Measurements from ENCODE around the gene KRTAP4-12.
"Not testable (repeated sequence)": the region's sequence is repeated elsewhere in the genome, so short reads cannot be mapped to it uniquely, and the experiment has no call there.

DNA sequence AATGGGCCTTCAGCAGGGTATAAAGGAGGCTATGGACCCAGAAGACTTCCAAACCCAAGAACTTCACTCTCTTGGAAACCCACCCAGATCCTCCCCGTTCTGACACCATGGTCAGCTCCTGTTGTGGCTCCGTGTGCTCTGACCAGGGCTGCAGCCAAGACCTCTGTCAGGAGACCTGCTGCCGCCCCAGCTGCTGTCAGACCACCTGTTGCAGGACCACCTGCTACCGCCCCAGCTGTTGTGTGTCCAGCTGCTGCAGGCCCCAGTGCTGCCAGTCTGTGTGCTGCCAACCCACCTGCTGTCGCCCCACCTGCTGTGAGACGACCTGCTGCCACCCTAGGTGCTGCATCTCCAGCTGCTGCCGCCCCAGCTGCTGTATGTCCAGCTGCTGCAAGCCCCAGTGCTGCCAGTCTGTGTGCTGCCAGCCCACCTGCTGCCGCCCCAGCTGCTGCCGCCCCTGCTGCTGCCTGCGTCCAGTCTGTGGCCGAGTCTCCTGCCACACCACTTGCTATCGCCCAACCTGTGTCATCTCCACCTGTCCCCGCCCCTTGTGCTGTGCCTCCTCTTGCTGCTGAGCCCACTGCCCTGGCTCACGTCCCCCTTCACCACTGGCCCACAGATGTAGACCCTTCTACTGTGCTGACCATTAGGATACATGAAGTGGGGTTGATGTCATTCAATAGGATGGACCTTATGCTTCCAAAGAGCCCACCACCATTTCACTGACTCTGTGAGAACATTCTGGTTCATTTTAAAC is 39.7 kb downstream of the KRTAP4-12 start, which contains the start of gene KRTAP4-7:
- TF ChIP-seq, protein P1, sequence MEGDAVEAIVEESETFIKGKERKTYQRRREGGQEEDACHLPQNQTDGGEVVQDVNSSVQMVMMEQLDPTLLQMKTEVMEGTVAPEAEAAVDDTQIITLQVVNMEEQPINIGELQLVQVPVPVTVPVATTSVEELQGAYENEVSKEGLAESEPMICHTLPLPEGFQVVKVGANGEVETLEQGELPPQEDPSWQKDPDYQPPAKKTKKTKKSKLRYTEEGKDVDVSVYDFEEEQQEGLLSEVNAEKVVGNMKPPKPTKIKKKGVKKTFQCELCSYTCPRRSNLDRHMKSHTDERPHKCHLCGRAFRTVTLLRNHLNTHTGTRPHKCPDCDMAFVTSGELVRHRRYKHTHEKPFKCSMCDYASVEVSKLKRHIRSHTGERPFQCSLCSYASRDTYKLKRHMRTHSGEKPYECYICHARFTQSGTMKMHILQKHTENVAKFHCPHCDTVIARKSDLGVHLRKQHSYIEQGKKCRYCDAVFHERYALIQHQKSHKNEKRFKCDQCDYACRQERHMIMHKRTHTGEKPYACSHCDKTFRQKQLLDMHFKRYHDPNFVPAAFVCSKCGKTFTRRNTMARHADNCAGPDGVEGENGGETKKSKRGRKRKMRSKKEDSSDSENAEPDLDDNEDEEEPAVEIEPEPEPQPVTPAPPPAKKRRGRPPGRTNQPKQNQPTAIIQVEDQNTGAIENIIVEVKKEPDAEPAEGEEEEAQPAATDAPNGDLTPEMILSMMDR (IDR thresholded peaks at IDR 0.05): not testable (repeated sequence)
- not testable (repeated sequence) for TF ChIP-seq POLR2A (IDR thresholded peaks at IDR 0.05)

All from thyroid gland (tissue), 4 donors.